Neutrophil (primary cell): ENCODE measurements around the gene CAND2.

Source experiments
- H3K27ac ChIP-seq: fragments of 200-600 bp; sonication (generic); 2 replicates; pipeline ENCODE4 v1.5.1; 2016; ENCODE audit warnings: mild to moderate bottlenecking, moderate library complexity
- H3K27me3 ChIP-seq: fragments of 200-600 bp; sonication (generic); 2 replicates; pipeline ENCODE4 v1.6.0; 2016; ENCODE audit warnings: mild to moderate bottlenecking
- H3K36me3 ChIP-seq: fragments of 200-600 bp; sonication (generic); 2 replicates; pipeline ENCODE4 v1.5.1; 2017
- H3K4me1 ChIP-seq, 2 experiments: fragments of 200-600 bp in 1 of 2; sonication (generic) in 1 of 2; 1 replicate in 1 of 2; 2 replicates in 1 of 2; pipeline versions ENCODE4 v1.5.1 to v1.6.1; 2013 to 2016; ENCODE audit warnings: low read depth in 1 of 2, low read length in 1 of 2, mild to moderate bottlenecking in 1 of 2, moderate library complexity in 1 of 2; ENCODE audit not compliant: control insufficient read depth in 1 of 2, insufficient read depth in 1 of 2
- H3K4me3 ChIP-seq, 2 experiments: fragments of 200-600 bp in 1 of 2; sonication (generic) in 1 of 2; 1 replicate in 1 of 2; 2 replicates in 1 of 2; pipeline ENCODE4 v1.5.1; 2013 to 2016; ENCODE audit warnings: low read depth in 1 of 2, low read length in 1 of 2, mild to moderate bottlenecking in 1 of 2, moderate library complexity in 1 of 2
- H3K9me3 ChIP-seq: fragments of 200-600 bp; sonication (generic); 2 replicates; pipeline ENCODE4 v1.5.1; 2016
- TF ChIP-seq, protein P1 (sequence below): fragments of 200-600 bp; sonication (generic); IDR thresholded peaks from 2 replicates; pipeline ENCODE4 v1.5.1; 2016; ENCODE audit warnings: antibody characterized with exemption

The CAND2 gene

DNA sequence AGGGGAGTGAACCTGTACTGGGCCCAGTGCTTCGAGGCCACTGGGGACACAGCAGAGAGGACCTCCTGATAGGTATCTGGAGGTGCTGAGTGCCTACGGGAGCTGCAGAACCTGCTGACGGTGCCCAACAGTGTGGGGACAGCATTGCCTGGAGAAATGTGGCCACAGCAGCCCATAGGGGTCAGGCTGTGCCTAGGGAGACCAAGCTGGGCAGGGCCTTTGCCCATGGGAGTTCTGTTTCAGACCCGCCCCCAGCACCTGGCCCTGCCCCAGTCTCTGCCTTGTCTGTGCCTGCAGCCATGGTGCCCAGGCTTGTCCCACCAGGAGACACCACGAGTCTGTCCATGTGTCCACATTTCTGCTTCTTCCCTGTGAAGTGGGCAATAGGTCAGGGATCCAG is 60.1 kb downstream of the CAND2 start:
- H3K27me3 ChIP-seq: peaks cover 20% of the 10 kb centered on the region
- no peaks in the 10 kb centered on the region for H3K9me3 ChIP-seq
- TF ChIP-seq, protein P1, sequence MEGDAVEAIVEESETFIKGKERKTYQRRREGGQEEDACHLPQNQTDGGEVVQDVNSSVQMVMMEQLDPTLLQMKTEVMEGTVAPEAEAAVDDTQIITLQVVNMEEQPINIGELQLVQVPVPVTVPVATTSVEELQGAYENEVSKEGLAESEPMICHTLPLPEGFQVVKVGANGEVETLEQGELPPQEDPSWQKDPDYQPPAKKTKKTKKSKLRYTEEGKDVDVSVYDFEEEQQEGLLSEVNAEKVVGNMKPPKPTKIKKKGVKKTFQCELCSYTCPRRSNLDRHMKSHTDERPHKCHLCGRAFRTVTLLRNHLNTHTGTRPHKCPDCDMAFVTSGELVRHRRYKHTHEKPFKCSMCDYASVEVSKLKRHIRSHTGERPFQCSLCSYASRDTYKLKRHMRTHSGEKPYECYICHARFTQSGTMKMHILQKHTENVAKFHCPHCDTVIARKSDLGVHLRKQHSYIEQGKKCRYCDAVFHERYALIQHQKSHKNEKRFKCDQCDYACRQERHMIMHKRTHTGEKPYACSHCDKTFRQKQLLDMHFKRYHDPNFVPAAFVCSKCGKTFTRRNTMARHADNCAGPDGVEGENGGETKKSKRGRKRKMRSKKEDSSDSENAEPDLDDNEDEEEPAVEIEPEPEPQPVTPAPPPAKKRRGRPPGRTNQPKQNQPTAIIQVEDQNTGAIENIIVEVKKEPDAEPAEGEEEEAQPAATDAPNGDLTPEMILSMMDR: no peak

DNA sequence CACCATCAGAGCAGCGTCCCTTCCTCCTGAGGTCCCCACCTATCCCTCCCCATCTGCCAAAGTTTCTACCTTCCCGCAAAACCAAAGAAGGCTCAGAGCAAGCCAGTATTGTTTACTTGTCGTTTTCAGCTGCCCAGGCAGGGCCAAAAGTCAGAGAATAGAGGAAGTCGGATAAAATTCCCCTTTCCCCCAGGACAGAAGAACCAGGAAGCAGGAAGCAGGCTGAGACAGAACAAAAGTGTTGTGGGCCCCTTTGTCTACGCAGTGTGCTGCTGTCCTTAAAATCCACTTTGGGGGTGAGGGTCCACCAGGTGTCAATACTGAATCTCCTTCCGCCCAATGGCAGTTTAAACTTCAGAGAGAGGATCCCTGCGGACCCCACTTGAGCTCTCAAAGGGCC is 63.4 kb downstream of the CAND2 start:
- H3K36me3 ChIP-seq: no peaks in the 10 kb centered on the region

More for the DNA sequence above, 60.1 kb downstream of the CAND2 start:
- Histone ChIP-seq H3K36me3 (no peaks in the 10 kb centered on the region), H3K27ac (no peak overlapping the region), H3K4me3 (no peak overlapping the region), H3K4me1 (no peaks in the 10 kb centered on the region)

DNA sequence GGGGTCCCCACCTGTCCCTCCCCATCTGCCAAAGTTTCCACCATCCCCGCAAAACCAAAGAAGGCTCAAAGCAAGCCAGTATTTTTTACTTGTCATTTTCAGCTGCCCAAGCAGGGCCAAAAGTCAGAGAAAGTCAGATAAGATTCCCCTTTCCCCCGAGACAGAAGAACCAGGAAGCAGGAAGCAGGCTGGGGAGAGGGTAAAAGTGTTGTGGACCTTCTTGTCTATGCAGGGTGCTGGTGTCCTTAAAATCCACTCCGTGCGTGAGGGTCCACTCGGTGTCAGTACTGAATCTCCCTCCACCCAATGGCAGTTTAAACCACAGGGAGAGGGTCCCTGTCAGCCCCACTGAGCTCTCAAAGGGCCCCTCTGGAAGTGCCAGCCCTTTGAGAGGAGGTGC is 65.1 kb downstream of the CAND2 start:
- Histone ChIP-seq H3K36me3 (no peaks in the 10 kb centered on the region), H3K27ac (no peak overlapping the region), H3K4me3 (no peak overlapping the region), H3K4me1 (no peaks in the 10 kb centered on the region), H3K9me3 (no peaks in the 10 kb centered on the region), H3K27me3 (no peaks in the 10 kb centered on the region)
- TF ChIP-seq, protein P1: no peak

More for the DNA sequence above, 63.4 kb downstream of the CAND2 start:
- H3K4me1 ChIP-seq: no peaks in the 10 kb centered on the region
- no peak overlapping the region for H3K4me3 ChIP-seq
- TF ChIP-seq, protein P1: no peak
- H3K27me3 ChIP-seq: no peaks in the 10 kb centered on the region
- H3K27ac ChIP-seq: no peak overlapping the region
- no peaks in the 10 kb centered on the region for H3K9me3 ChIP-seq

DNA sequence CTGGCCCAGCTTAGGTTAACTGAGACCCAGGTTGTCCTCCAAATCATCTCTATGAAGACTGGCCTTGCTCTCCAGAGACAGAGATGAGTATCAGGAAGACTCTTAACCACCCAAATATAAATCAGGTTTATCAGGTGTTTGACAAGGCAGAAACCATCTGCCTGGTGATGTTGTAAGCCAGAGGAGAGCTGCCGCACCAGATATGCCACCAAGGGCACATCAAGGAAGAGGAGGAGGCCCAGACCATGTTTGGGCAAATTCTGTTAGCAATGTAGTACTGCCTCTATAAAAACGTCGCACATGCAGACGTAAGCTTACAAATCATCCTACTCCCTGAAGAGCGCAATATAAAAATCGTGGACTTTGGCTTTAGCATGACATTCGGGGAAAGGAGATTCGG is 65.9 kb downstream of the CAND2 start:
- no peak overlapping the region for H3K4me3 ChIP-seq
- H3K9me3 ChIP-seq: no peaks in the 10 kb centered on the region
- no peaks in the 10 kb centered on the region for H3K4me1 ChIP-seq
- H3K27ac ChIP-seq: no peak overlapping the region
- no peaks in the 10 kb centered on the region for H3K36me3 ChIP-seq
- no peaks in the 10 kb centered on the region for H3K27me3 ChIP-seq
- TF ChIP-seq, protein P1: no peak

DNA sequence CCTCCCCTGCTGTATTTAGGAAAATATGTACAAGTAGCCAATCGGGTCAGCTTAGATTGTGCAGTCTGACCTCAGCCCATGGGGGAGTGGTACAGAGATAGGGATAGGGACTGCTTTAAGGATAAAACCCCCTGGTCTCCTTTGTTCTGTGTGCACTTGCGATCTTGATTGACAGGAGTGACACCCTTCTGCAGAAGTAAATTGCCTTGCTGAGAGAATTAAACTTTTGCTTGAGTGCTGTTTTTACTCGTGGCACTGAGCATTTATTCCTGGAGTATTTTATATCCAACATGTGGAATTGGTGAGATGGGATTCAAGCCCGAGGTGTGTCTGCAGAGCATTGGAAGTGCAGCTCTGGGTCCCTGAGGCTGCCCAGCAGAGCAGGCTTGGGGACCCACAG is 68.8 kb downstream of the CAND2 start:
- Histone ChIP-seq H3K27me3 (peaks cover 23% of the 10 kb centered on the region), H3K9me3 (no peaks in the 10 kb centered on the region), H3K4me1 (peaks cover 12 to 14% of the 10 kb centered on the region in 2 experiments), H3K4me3 (no peak overlapping the region), H3K36me3 (no peaks in the 10 kb centered on the region), H3K27ac (no peak overlapping the region)
- TF ChIP-seq, protein P1: no peak

DNA sequence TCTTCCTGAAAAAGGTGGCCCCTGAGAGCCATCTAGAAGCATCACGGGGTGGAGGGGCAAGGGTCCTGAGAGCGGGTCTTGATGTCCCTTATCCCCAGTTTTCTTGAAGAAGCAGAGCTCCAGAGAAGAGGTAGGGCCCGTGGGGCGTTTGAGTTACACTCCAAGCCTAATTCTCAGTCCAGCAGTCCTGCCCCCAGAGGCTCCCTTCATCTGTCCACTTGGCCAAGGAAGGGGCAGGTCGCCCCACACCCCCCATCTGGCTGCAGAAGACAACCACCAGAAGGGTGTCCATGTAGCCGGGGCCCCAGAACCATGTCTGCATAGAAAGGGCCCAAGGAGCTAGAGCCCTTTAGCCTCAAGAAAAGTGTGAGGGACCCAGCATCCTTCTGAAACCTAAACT is 70.4 kb downstream of the CAND2 start:
- TF ChIP-seq, protein P1: no peak
- Histone ChIP-seq H3K4me1 (peaks cover 12 to 14% of the 10 kb centered on the region in 2 experiments), H3K4me3 (no peak overlapping the region), H3K27ac (no peak overlapping the region), H3K27me3 (peaks cover 38% of the 10 kb centered on the region), H3K36me3 (no peaks in the 10 kb centered on the region), H3K9me3 (no peaks in the 10 kb centered on the region)
